ELR (cell line): ENCODE measurements around the gene DNAJB12.
"Not testable (repeated sequence)": the region's sequence is repeated elsewhere in the genome, so short reads cannot be mapped to it uniquely, and the experiment has no call there.

Source experiments
- DNase-seq: peaks from one replicate; pipeline ENCODE4 v3.0.0-alpha.2; 2015; ENCODE audit warnings: low read depth

The DNAJB12 gene

GRCh38 chr10:72353028-72353964 lies 1.4 kb downstream of the DNAJB12 start:
- DNase-seq, result peak; percentile 64

GRCh38 chr10:72351479-72351878 lies 3.2 kb downstream of the DNAJB12 start:
- DNase-seq, result no peak

- no peak for DNase-seq
Measured at GRCh38 chr10:72349438-72349837, 5.3 kb downstream of the DNAJB12 start.

- no peak for DNase-seq
Measured at GRCh38 chr10:72348282-72348681, 6.4 kb downstream of the DNAJB12 start.

GRCh38 chr10:72346117-72346516 lies 8.6 kb downstream of the DNAJB12 start:
- not testable (repeated sequence) for DNase-seq

DNA sequence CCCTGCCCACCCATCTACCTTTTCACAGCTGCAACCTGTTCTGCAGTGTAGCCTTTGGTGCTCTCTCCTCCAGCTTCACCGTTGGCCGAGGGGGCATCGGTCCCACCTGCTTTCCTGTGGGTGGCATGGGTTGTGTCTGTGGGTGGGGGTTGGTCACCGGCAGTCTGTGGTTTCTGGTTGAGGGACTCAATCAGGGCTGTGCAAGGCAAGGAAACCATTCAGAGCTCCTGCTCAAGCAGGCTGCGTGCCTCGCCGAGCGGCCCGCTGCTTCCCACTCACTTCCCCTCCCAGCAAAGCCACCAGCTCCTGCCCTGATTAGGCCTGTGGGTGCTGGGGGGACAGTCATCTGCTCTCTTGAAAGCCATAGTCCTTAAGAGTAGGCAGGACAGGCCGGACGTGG lies 9.8 kb downstream of the DNAJB12 start:
- no peak for DNase-seq

- no peak for DNase-seq
Measured at GRCh38 chr10:72342911-72343310, 11.8 kb downstream of the DNAJB12 start.

- DNase-seq, result peak; percentile 74
Measured at GRCh38 chr10:72340510-72341261, 14.0 kb downstream of the DNAJB12 start.

- DNase-seq, result no peak
Measured at GRCh38 chr10:72338180-72338579, 16.5 kb downstream of the DNAJB12 start.

DNA sequence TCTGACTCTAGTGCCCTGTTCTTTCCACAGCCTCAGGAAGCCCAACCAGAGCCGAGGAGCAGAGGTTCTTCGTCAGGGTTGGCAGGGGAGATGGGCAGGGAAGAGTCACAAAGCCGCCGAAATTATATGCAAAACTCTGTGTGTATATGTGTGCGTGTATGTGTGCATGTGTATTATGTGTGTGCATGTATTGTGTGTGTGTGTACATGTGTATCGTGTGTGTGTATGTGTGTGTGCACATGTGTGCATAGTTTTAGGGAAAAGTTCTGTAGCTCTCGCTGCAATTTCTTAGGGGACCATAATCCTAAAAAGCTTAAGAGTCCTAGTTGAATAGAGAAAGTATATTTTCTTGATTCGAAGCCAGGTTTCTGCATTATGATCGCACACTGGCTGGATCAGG lies 17.0 kb downstream of the DNAJB12 start:
- no peak for DNase-seq

DNA sequence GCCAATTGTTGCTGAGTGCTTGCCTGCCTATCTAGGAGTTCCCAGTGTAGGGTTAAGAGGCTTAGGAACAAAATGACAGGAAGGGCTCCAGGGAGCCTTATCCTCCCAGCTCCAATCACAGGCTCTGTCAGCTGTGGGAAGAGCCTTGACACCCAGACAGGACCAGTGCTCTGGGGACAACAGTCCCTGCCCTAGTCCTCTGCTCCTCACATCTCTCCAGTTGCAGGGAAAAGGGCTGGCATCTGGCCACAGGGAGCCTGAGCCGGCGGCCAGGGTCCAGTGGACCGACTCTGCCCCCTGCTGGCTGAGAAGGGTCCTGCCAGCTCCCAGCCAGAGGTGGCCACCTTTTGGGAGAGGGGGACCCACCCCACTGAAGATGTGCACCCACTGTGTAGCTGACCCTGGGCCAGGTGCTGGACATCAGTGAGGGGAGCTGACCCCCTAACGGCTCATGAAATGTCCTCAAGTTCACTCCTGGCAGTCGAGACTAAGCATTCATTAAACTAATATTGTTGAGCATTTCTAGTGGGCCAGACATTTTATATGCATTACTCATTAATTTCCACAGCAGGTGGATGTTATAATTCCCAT lies 17.6 kb downstream of the DNAJB12 start:
- DNase-seq, result peak; percentile 66

DNA sequence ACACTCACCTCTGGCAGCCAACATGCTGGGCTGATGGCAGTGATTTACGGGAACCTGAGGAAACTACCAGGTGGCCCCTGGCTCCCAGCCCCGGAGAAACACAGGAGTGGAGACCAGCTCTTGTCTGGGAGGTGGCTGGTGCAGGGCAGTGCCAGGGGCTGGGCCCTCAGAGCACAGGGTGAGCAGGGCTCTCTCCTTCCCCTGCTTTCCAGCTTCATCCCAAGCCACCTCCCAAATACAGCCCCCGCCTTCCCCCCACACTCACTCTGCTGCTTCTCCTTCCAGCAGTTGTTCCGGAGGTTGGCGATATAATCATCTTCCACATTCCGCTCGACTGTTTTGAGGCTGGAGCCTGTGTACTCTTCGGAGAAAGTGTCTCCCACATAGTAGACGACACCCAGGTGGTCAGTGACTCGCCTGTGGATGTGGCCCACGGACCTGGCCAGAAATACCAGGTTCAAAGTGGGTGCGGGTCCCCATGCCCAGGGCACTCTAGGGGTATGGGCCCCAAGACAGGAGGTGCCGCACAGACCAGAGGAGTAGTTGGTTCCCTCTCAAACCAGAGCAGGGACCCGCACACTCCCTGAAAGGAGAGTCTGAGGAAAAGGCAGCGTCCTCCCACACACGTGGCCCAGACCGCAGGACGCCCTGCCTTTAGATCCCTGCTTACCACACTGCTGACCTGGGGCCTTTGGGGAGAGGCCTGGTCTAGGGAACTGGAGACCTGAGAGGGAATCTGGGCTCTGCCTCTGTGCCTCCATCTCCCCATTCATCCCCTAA lies 18.3 kb downstream of the DNAJB12 start:
- no peak for DNase-seq

DNA sequence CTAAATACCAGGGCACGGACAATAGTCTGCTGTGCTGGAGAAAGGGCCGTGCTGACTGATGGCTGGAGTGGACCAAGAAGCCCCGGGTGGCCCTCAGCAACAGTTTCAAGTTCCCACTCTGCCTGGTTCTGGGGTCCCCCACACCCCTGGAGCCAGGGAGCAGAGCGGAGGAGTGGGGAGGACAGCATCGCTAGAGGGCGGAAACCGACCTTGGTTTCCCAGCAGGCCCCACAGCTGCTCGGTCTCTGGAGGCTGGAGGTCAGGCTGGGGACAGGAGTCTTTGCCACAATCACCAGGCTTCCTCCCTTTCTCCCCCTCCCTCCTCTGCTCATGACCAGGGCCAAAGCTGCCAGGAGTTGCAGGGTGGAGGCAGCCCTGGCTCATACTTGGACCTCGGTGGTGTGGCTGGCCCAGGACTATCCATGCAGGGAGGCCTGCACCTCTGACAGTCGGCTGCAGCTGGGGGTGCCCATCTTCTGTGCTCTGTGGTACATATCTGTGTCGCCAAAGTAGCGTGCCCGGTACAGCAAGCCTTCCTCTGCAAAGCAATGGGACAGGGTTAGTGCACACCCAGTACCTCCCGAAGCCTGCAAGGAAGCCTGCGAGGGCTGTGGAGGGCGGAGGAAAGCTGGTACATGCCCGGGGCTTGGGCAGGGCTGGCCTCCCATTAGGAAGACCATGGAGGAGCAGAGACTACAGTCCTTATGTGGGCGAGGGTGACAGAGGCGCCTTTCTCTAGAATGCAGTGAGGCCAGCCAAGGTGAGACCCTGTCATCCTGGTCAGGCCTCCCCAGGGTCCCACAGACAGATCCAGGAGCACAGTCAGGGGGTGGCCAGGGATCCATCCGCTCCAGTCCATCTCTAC lies 19.1 kb downstream of the DNAJB12 start:
- DNase-seq, result no peak

GRCh38 chr10:72334825-72335393 lies 19.8 kb downstream of the DNAJB12 start:
- no peak for DNase-seq

DNA sequence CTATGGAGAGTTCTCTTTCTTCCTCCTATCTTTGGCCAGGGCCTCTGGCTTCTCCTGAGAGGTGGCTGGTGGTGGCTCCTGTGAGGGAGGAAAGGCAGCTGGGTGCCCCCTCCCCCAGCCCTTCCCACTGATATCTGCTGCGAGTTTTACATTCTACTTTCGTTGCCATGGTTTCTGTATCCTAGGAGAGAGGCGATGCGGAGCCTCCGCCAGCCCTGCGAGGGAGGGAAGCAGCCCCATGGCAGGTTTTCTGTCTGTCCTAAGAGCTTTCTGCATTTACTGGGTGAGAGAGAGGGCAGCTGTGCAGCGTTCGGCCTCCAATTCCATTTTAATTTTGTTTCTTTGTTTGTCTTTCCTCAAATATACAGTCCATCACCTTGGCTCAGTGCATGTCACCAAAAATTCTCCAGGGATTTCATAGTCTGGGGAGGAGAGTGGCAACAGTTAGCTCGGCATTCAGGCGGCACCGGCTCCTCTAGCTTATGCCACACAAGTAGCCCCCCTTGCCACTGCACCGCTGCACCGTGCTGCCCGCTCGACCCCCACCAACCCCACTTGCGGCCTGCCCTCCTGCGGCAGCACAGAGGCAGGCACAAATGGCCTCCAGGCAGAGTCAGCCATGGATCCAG lies 20.4 kb downstream of the DNAJB12 start:
- DNase-seq, result no peak

GRCh38 chr10:72333112-72334015 lies 21.4 kb downstream of the DNAJB12 start:
- no peak for DNase-seq

DNA sequence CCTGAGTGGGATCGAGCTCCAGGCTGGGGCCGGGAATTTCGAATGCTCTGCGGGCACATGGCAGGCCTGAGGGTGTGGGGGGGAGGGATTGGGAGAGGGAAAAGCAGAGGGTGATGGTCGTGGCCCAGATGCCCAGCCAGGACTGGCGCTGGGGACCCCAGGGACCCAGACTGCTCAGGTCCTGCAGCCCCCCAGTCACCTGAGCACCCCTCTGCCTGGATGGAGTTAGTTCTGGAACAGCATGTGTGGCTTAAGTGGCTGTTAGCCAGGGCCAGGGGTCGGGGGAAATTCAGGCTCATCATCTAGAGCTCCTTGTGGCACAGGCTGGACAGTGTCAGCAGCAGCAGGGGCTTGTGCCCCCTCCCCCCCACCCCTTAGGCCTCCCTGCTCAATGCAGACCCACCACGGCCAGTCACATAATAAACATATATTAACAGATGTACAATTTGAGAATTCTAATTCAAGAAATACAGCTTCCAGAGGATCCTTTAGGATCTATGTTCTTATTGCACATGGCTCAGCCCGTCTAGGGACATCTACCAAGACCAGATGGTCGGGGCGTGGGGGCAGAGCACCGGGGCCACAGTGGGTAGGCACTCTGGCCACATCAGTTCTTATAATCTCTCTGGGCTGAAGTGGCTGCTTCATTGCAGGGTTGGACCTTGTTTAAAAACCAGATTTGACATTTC lies 22.2 kb downstream of the DNAJB12 start:
- no peak for DNase-seq
